Upper lobe of right lung (tissue), 1 donor: ENCODE results near the gene UNC5C. TPM values are rescaled to one million over a fixed set of nuclear protein-coding genes. Genes with fewer than 3 reads are reported as not detected.

Experiments used
- ATAC-seq: fragments of 200-7000 bp; cut with Tn5 transposase; one replicate; pipeline ENCODE4 v1.9.1; 2020; ENCODE audit warnings: mild to moderate bottlenecking, moderate library complexity
- DNase-seq: peaks from one replicate; pipeline ENCODE4 v3.0.0-alpha.2; 2020
- H3K27ac ChIP-seq: fragments of 200-600 bp; one replicate; pipeline ENCODE4 v1.8.0; 2022
- H3K27me3 ChIP-seq: fragments of 200-600 bp; one replicate; pipeline ENCODE4 v1.8.0; 2022; ENCODE audit warnings: mild to moderate bottlenecking
- H3K36me3 ChIP-seq: fragments of 200-600 bp; one replicate; pipeline ENCODE4 v1.8.0; 2022
- H3K4me1 ChIP-seq: fragments of 200-600 bp; one replicate; pipeline ENCODE4 v1.8.0; 2022
- H3K4me3 ChIP-seq: fragments of 200-600 bp; one replicate; pipeline ENCODE4 v1.8.0; 2022; ENCODE audit warnings: mild to moderate bottlenecking
- H3K9me3 ChIP-seq: fragments of 200-600 bp; one replicate; pipeline ENCODE4 v1.8.0; 2022
- intact Hi-C: fragments of 100-400 bp; cut with DNase I; formaldehyde crosslinking; loops from one replicate; pipeline ENCODE4 v1.11.0; 2022
- total RNA-seq: library from RNA; stranded (reverse); fragmentation: NEBNext Ultra II Directional; extraction: Animal tissue kit (Norgen Biotek cat#: 25700); gene quantifications from one replicate; pipeline ENCODE4 v1.2.1, GENCODE V29; 2021
- TF ChIP-seq, protein P1 (sequence below): fragments of 200-600 bp; IDR thresholded peaks from one replicate; pipeline ENCODE4 v1.8.0; 2022; ENCODE audit warnings: antibody characterized with exemption
- donor health status: DM: no; HTN: yes; CAD: no; lungs with severe emphysema.

UNC5C gene
- total RNA-seq, 1 donor from 2014 or later, result 6.7 TPM

DNA sequence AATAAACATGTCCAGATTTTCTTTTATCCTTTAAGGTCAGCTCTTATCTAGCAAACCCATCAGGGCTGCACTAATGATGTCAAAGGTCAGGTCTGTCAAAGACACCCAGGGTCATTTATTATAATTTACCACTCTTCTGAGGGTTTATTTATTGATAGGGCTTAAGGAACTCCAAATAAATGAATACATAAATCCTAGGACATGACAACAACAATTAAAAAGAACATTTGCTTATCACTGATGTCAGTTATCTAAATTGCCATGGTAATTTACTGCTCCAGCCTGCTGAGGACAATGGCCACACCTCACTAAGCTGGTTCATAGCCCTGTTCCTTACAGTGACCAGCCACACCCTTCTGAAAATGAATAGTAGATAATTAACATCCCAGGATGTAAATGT is 317.1 kb downstream of the UNC5C start:
- ATAC-seq, result no peak

DNA sequence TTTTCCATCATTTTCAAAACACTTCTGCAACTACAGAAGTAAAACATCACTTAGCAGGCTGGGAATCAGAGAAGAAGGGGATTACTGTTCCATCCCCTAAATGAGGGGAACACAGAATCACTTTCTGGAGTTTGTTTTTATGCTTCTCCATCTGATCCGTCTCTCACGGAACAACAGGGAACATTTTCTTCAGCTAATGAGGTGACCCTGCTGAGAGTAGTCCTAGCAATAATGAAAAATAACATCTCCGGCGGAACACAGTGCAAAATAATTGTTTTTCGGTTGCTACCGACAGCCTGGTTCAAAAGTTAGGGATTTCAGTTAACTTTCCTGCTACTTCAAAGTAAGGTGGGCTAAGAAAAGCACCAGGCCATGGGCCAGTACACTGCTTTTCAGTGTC is 322.9 kb downstream of the UNC5C start:
- DNase-seq (no peak), ATAC-seq (no peak)
- intact Hi-C loops, result no loop called here
- Histone ChIP-seq H3K4me3 (no peak overlapping the region), H3K9me3 (no peaks in the 10 kb centered on the region), H3K27ac (no peak overlapping the region), H3K4me1 (no peaks in the 10 kb centered on the region), H3K36me3 (no peaks in the 10 kb centered on the region), H3K27me3 (no peaks in the 10 kb centered on the region)
- TF ChIP-seq, protein P1, sequence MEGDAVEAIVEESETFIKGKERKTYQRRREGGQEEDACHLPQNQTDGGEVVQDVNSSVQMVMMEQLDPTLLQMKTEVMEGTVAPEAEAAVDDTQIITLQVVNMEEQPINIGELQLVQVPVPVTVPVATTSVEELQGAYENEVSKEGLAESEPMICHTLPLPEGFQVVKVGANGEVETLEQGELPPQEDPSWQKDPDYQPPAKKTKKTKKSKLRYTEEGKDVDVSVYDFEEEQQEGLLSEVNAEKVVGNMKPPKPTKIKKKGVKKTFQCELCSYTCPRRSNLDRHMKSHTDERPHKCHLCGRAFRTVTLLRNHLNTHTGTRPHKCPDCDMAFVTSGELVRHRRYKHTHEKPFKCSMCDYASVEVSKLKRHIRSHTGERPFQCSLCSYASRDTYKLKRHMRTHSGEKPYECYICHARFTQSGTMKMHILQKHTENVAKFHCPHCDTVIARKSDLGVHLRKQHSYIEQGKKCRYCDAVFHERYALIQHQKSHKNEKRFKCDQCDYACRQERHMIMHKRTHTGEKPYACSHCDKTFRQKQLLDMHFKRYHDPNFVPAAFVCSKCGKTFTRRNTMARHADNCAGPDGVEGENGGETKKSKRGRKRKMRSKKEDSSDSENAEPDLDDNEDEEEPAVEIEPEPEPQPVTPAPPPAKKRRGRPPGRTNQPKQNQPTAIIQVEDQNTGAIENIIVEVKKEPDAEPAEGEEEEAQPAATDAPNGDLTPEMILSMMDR, result no peak

More for the DNA sequence above, 317.1 kb downstream of the UNC5C start:
- no peak overlapping the region for H3K4me3 ChIP-seq
- H3K4me1 ChIP-seq, result no peaks in the 10 kb centered on the region
- intact Hi-C loops, result no loop called here
- H3K9me3 ChIP-seq, result no peaks in the 10 kb centered on the region
- H3K36me3 ChIP-seq, result no peaks in the 10 kb centered on the region
- no peaks in the 10 kb centered on the region for H3K27me3 ChIP-seq
- DNase-seq, result no peak
- no peak overlapping the region for H3K27ac ChIP-seq
- TF ChIP-seq, protein P1, result no peak

DNA sequence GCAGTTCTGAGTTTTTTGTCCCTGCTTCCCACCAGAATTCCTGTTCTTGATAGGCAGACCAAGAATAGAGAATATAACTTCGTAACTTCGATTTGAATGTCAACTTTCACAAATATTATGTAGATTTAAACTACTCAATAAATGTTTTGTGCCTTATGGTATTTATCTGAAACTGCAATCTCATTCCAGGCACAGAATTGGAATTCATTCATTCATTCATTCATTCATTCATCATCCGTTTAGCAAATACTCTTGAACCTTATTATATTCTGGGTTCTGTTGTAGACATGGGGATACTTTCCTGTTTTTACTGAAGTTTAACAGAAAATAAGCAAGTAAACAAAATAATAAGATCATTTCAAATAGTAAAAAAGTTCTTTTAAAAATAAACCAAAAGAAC is 324.4 kb downstream of the UNC5C start:
- no peak for ATAC-seq
- intact Hi-C loops, result no loop called here
- DNase-seq, result no peak
- Histone ChIP-seq H3K27ac (no peak overlapping the region), H3K4me3 (no peak overlapping the region), H3K36me3 (no peaks in the 10 kb centered on the region), H3K4me1 (no peaks in the 10 kb centered on the region), H3K9me3 (no peaks in the 10 kb centered on the region), H3K27me3 (no peaks in the 10 kb centered on the region)
- TF ChIP-seq, protein P1, result no peak

DNA sequence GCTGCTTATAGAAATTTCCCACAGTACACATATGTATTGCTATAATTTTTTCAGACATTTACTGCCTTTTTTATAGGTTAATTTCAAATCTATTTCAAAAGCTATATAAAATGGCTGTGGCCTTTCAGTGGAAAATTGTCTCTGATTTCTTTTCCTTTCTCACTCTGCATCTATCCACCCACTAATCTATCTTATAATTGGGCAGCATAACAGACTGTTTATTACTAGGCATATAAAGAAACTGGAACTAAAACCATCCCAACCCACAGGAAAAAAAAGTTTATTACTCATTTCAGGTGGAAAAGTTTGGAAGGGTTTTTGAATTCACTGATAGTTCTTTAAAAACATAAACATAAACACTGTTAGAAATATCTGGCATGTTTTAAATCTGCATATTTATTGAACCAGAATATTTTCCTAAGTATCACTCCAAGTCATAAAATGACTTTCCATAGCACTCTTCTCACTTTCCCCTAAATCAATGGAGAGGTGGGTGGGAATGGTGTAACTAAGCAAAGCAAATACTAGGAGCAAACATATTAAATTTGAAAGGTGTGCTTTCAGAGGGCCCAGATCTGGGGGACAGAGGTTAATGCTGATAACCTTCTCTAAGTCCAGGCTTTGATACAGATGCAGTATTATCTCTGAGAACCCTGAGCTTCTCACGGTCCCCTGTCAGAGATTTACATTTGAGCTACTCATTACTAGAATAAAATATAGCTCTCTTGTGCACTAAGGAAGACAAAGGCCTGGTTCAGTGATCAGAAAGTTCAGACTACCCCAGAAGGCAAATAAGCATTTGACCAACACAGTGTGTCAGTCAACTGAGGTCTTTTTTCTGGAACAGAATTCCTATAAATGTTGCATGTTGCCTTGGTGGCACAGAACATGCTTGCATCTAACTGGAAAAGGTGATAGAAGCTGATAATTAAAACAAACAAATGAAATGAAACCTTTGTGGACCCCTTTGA is 328.3 kb downstream of the UNC5C start:
- ATAC-seq, result no peak
- H3K9me3 ChIP-seq, result no peaks in the 10 kb centered on the region
- H3K36me3 ChIP-seq, result no peaks in the 10 kb centered on the region
- DNase-seq, result no peak
- H3K27me3 ChIP-seq, result no peaks in the 10 kb centered on the region
- no peak overlapping the region for H3K4me3 ChIP-seq
- intact Hi-C loops, result no loop called here
- TF ChIP-seq, protein P1, result no peak
- no peak overlapping the region for H3K27ac ChIP-seq
- no peaks in the 10 kb centered on the region for H3K4me1 ChIP-seq

DNA sequence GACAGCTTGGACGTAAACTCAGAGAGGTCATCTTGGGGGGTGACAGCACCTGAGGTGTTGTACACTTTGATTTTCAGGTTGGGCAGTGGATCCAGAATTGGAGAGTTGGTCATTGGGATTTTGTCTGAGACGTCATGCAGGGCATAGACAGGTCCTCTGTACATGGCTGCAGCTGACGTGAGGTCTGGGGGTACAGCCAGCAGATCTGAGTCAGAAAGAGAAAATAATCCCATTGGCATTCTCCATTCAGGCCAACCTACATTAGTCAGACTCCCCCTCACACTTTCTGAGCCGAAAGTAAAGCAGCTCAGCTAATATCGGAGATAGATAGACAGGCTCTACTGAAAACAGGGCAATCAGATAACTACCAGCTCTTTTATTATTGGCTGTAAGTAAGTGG is 329.7 kb downstream of the UNC5C start:
- Histone ChIP-seq H3K27ac (no peak overlapping the region), H3K4me1 (no peaks in the 10 kb centered on the region), H3K4me3 (no peak overlapping the region), H3K27me3 (no peaks in the 10 kb centered on the region), H3K36me3 (no peaks in the 10 kb centered on the region), H3K9me3 (no peaks in the 10 kb centered on the region)
- TF ChIP-seq, protein P1, result no peak
- no peak for ATAC-seq
- intact Hi-C loops, result no loop called here
- no peak for DNase-seq
